ENCODE results near the gene MESD. TPM values are rescaled to one million over a fixed set of nuclear protein-coding genes. Genes with fewer than 3 reads are reported as not detected.
A peak's percentile ranks its signal among the peaks of the same experiment; 100 is the strongest.

Gene MESD
- polyA plus RNA-seq, 1 of the 3 experiments (the other 2 are of a cell fraction): 15.2 TPM

GRCh38 chr15:81021321-81021720 is 31.7 kb upstream of the MESD start:
- Histone ChIP-seq H3F3A (replicated peaks; ENCODE audit: insufficient read depth) (no peaks in the 10 kb centered on the region), H3K27me3 (ENCODE audit: insufficient read depth) (no peaks in the 10 kb centered on the region), H3K4me3 (ENCODE audit: low read depth in 2 of 2, low read length in 1 of 2) (no peak overlapping the region), H3K4me2 (no peak overlapping the region), H3K9me3 (no peaks in the 10 kb centered on the region), H3K79me2 (ENCODE audit: insufficient read depth) (no peaks in the 10 kb centered on the region), H2AFZ (ENCODE audit: low read depth) (no peak overlapping the region), H3K9me2 (no peaks in the 10 kb centered on the region), H3K4me1 (ENCODE audit: control insufficient read depth in 1 of 2, insufficient read depth in 2 of 2, low read depth in 1 of 2, low read length in 1 of 2) (no peaks in the 10 kb centered on the region), H4K20me1 (ENCODE audit: insufficient read depth) (no peaks in the 10 kb centered on the region), H3K36me3 (replicated peaks in 1 of 2; ENCODE audit: control insufficient read depth in 1 of 2, insufficient read depth in 2 of 2, low read length in 1 of 2) (no peaks in the 10 kb centered on the region), H3K27ac (ENCODE audit: low read depth in 2 of 2, low read length in 1 of 2) (no peak overlapping the region), H3K9ac (no peak overlapping the region)
- CTCF ChIA-PET: interaction anchor here (0.7 to 1.5 kb wide), 3 partner anchors 12 to 245 kb away, joined by 3 to 4 read pairs (median 3); no protein-coding TSS in a partner anchor
- WGBS (ENCODE audit: low lambda C conversion rate): 85% methylated on average over 7 of the region's 7 CpGs
- no peak for TF ChIP-seq RFX5 (IDR thresholded peaks at IDR 0.05; ENCODE audit: low read length)
- TF ChIP-seq SIN3A (IDR thresholded peaks at IDR 0.05; ENCODE audit: borderline replicate concordance, low read depth, low read length): no peak
- TF ChIP-seq JUND (IDR thresholded peaks at IDR 0.05): no peak
- TF ChIP-seq RCOR1 (IDR thresholded peaks at IDR 0.05; ENCODE audit: low read length): no peak
- no peak for TF ChIP-seq NFIC (IDR thresholded peaks at IDR 0.05; ENCODE audit: borderline replicate concordance)
- TF ChIP-seq TEAD4 (IDR thresholded peaks at IDR 0.05; ENCODE audit: borderline replicate concordance, insufficient read depth): no peak
- TF ChIP-seq FOSL2 (IDR thresholded peaks at IDR 0.05; ENCODE audit: borderline replicate concordance, low read depth): no peak
- POLR2A ChIA-PET: no interaction called here
- peak; percentile 14 for DNase-seq

DNA sequence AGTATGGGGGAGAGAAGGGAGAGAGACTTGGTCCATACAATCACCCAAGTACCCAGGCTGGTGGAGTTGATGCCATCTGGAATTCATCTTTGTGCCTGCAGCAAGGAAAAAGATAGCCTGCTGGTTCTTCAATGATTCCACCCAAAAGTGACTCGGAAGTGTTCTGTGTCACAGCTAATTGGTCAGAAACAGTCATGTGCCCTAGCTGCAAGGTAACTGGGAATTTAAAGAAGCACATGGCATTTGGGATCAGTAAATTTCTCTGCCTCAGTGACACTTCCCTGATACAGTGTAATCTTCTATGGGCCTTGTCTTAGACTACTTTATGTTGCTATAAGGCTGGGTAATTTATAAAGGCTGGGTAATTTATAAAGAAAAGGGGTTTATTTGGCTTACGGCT is 28.6 kb upstream of the MESD start:
- H3K4me2 ChIP-seq: no peak overlapping the region
- TF ChIP-seq FOXM1 (IDR thresholded peaks at IDR 0.05; ENCODE audit: low read depth): no peak
- peak; percentile 53; the same call in 1 of the 2 replicates for TF ChIP-seq USF1 (IDR thresholded peaks at IDR 0.05; ENCODE audit: borderline replicate concordance, low read depth)
- H4K20me1 ChIP-seq (ENCODE audit: insufficient read depth): no peaks in the 10 kb centered on the region
- no peaks in the 10 kb centered on the region for H3K9me3 ChIP-seq
- no peak overlapping the region for H3K9ac ChIP-seq
- H3K27me3 ChIP-seq (ENCODE audit: insufficient read depth): no peaks in the 10 kb centered on the region
- H3K36me3 ChIP-seq (replicated peaks in 1 of 2; ENCODE audit: control insufficient read depth in 1 of 2, insufficient read depth in 2 of 2, low read length in 1 of 2): no peaks in the 10 kb centered on the region
- no peak for DNase-seq
- WGBS (ENCODE audit: low lambda C conversion rate): 78% methylated on average over 2 of the region's 2 CpGs
- no peak overlapping the region for H3K4me3 ChIP-seq (ENCODE audit: low read depth in 2 of 2, low read length in 1 of 2)
- H3K79me2 ChIP-seq (ENCODE audit: insufficient read depth): no peaks in the 10 kb centered on the region
- no peak overlapping the region for H3K27ac ChIP-seq (ENCODE audit: low read depth in 2 of 2, low read length in 1 of 2)
- H3K9me2 ChIP-seq: no peaks in the 10 kb centered on the region
- POLR2A ChIA-PET: no interaction called here
- CTCF ChIA-PET: no interaction called here
- no peak overlapping the region for H2AFZ ChIP-seq (ENCODE audit: low read depth)
- H3K4me1 ChIP-seq (ENCODE audit: control insufficient read depth in 1 of 2, insufficient read depth in 2 of 2, low read depth in 1 of 2, low read length in 1 of 2): peaks cover 0 to 11% of the 10 kb centered on the region in 2 experiments; a peak in 1 of 4 replicates
- no peaks in the 10 kb centered on the region for H3F3A ChIP-seq (replicated peaks; ENCODE audit: insufficient read depth)

GRCh38 chr15:81016489-81017068 is 27.0 kb upstream of the MESD start:
- H3K27ac ChIP-seq (ENCODE audit: low read depth in 2 of 2, low read length in 1 of 2): no peak overlapping the region
- DNase-seq: no peak
- ChIA-PET CTCF (interaction anchor here (0.6 to 1.4 kb wide), 2 partner anchors 90 to 1223 kb away, joined by 3 to 4 read pairs; no protein-coding TSS in a partner anchor), POLR2A (no interaction called here)
- no peaks in the 10 kb centered on the region for H3F3A ChIP-seq (replicated peaks; ENCODE audit: insufficient read depth)
- H3K9me3 ChIP-seq: no peaks in the 10 kb centered on the region
- no peaks in the 10 kb centered on the region for H3K9me2 ChIP-seq
- no peaks in the 10 kb centered on the region for H3K27me3 ChIP-seq (ENCODE audit: insufficient read depth)
- no peak overlapping the region for H3K4me3 ChIP-seq (ENCODE audit: low read depth in 2 of 2, low read length in 1 of 2)
- H3K9ac ChIP-seq: no peak overlapping the region
- no peaks in the 10 kb centered on the region for H3K36me3 ChIP-seq (replicated peaks in 1 of 2; ENCODE audit: control insufficient read depth in 1 of 2, insufficient read depth in 2 of 2, low read length in 1 of 2)
- WGBS (ENCODE audit: low lambda C conversion rate): 38% methylated on average over 1 of the region's 1 CpG
- no peak overlapping the region for H2AFZ ChIP-seq (ENCODE audit: low read depth)
- H4K20me1 ChIP-seq (ENCODE audit: insufficient read depth): no peaks in the 10 kb centered on the region
- H3K79me2 ChIP-seq (ENCODE audit: insufficient read depth): 0 out of 2 replicates have a peak, but pooled peaks cover under 1% of the 10 kb centered on the region
- no peak overlapping the region for H3K4me2 ChIP-seq
- H3K4me1 ChIP-seq (ENCODE audit: control insufficient read depth in 1 of 2, insufficient read depth in 2 of 2, low read depth in 1 of 2, low read length in 1 of 2): peaks cover 0 to 11% of the 10 kb centered on the region in 2 experiments; a peak in 1 of 4 replicates
- TF ChIP-seq USF1 (IDR thresholded peaks at IDR 0.05; ENCODE audit: borderline replicate concordance, low read depth) (no peak), CTCF (IDR thresholded peaks at IDR 0.05) (no peak), RAD21 (IDR thresholded peaks at IDR 0.05; ENCODE audit: low read length) (no peak), USF2 (IDR thresholded peaks at IDR 0.05; ENCODE audit: borderline replicate concordance, low read depth, low read length) (no peak), GATA2 (CRISPR knock-in tag; IDR thresholded peaks at IDR 0.05) (no peak), TCF12 (IDR thresholded peaks at IDR 0.05) (no peak), CHD2 (IDR thresholded peaks at IDR 0.05; ENCODE audit: low read length, partially characterized antibody) (no peak), SMC3 (IDR thresholded peaks at IDR 0.05; ENCODE audit: low read depth, low read length) (no peak), MEF2A (IDR thresholded peaks at IDR 0.05; ENCODE audit: borderline replicate concordance, low read depth) (no peak)
- TF ChIP-seq, protein P1, sequence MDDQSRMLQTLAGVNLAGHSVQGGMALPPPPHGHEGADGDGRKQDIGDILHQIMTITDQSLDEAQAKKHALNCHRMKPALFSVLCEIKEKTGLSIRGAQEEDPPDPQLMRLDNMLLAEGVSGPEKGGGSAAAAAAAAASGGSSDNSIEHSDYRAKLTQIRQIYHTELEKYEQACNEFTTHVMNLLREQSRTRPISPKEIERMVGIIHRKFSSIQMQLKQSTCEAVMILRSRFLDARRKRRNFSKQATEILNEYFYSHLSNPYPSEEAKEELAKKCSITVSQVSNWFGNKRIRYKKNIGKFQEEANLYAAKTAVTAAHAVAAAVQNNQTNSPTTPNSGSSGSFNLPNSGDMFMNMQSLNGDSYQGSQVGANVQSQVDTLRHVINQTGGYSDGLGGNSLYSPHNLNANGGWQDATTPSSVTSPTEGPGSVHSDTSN (IDR thresholded peaks at IDR 0.05): no peak
